Fibroblast of villous mesenchyme (primary cell): ENCODE data around the gene ACO2. TPM values are rescaled to one million over a fixed set of nuclear protein-coding genes. Genes with fewer than 3 reads are reported as not detected.

Experiments used
- DNase-seq: peaks from one replicate; pipeline ENCODE4 v3.0.0-alpha.2; 2010; ENCODE audit warnings: low read depth
- H3K4me3 ChIP-seq: 2 replicates; pipeline ENCODE4 v1.5.1; 2011; ENCODE audit warnings: low read depth, mild to moderate bottlenecking, low read length
- total RNA-seq: library from RNA; depleted of rRNA; stranded (reverse); fragments of >200 nt; gene quantifications from 2 replicates; pipeline ENCODE4 v1.2.3, GENCODE V29; 2012
- TF ChIP-seq, protein P1 (sequence below): IDR thresholded peaks from 2 replicates; pipeline ENCODE4 v1.5.1; 2012; ENCODE audit warnings: low read depth, mild to moderate bottlenecking, low read length; ENCODE audit not compliant: insufficient read depth

Gene ACO2
- total RNA-seq, 1 donor, result 69.1 TPM

DNA sequence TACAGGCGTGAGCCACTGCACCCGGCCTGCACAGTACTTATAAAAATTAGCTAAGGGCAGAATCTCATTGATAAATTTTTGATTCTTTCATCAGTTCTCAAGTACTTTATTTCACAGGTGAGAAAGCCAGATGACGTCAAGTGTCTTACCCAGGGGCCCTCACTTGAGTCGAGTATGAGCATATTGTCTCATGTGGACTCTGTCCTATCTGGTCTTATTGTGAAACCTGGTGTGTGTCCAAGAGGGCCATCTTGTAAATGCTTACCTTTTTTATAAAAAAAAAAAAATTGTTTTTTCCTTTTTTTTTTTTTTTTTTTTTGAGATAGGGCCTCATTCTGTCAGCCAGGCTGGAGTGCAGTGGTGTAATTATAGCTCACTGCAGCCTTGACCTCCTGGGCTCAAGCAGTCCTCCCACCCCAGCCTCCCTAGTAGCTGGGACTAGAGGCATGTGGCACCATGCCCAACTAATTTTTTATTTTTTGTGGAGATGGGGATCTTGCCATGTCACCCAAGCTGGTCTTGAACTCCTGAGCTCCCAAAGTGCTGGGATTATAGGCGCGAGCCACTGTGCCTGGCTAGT is 6.0 kb downstream of the ACO2 start:
- no peak for DNase-seq
- TF ChIP-seq, protein P1, sequence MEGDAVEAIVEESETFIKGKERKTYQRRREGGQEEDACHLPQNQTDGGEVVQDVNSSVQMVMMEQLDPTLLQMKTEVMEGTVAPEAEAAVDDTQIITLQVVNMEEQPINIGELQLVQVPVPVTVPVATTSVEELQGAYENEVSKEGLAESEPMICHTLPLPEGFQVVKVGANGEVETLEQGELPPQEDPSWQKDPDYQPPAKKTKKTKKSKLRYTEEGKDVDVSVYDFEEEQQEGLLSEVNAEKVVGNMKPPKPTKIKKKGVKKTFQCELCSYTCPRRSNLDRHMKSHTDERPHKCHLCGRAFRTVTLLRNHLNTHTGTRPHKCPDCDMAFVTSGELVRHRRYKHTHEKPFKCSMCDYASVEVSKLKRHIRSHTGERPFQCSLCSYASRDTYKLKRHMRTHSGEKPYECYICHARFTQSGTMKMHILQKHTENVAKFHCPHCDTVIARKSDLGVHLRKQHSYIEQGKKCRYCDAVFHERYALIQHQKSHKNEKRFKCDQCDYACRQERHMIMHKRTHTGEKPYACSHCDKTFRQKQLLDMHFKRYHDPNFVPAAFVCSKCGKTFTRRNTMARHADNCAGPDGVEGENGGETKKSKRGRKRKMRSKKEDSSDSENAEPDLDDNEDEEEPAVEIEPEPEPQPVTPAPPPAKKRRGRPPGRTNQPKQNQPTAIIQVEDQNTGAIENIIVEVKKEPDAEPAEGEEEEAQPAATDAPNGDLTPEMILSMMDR, result no peak
- no peak overlapping the region for H3K4me3 ChIP-seq

DNA sequence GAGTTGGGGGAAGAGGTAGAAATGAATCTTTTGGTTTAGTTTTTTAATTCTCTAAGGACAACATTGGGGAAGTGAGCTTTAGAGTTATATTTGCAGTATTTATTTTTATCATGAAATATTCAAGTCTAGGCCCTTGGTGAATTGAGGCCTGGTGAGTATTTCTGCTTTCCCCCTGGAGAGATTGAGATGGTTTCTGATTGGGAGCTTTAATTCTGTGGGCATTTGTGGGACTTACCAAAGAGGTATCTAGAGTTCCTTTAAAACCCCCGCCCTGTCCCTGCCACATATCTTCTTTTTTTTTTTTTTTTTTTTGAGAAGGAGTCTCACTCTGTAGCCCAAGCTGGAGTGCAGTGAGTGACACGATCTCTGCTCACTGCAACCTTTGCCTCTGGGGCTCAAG is 9.6 kb downstream of the ACO2 start:
- TF ChIP-seq, protein P1, result no peak
- no peak for DNase-seq
- no peak overlapping the region for H3K4me3 ChIP-seq

DNA sequence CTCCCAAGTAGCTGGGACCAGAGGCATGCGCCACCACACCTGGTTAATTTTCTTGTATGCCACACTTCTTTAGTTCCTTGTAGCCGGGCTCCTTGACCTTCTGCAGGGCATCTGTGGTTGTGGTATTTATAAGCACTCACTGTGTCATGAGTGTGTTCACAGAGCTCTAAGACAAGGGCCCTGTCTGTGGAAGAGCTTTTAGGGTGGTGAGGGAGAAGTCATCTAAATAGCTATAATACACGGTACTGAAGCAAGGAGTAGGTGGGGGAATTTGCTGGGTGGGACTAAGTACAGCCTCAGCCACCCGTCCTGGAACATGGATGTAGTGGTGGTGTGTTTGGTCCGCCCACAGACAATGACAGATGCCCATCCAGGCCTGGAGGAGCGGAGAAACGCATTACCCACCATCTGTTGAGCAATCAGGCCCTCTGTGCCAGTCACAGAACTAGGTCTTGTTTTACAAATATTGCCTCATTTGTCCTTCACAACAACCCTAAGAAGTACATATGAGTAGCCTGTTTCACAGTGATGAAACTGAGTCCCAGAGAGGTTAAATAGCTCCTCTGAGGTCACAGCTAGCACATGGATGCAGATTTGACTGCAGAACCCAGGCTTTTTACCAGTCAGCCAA is 10.1 kb downstream of the ACO2 start:
- no peak overlapping the region for H3K4me3 ChIP-seq
- peak; percentile 44 for DNase-seq
- TF ChIP-seq, protein P1, result no peak

DNA sequence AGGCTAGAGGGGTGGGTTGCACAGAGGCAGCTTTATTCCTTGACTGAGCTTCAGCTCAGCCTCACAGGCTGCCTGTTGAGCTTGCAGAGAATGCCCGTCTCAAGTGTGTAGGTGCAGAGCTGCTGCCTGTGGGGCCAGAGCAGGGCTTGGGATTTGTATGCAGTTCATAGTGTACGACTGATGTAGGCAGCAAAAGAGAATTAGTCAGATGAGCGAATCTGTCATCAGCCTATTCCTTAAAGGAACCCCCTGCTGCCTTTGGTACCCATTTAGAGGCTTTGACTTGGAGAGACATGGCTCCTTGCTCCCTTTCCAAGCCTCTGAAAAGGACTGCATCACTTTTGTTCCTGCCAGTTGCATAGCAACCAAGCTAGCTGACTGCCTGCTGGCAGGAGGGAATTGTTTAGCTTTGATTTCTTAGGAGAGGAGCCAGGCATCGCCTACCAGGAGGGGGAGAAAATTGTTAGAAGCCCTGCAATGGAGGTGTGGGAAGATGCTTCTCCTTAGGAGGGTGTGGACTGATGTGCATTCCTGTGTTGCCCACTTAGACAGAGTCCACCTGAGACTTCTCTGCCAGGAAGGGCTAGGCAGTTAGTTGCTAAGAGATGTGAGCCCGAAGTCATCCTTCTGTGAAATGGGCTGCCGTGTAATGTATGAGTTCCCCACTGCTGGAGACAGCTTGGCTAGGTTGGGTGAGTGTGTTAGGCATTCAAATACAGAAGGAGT is 10.9 kb downstream of the ACO2 start:
- TF ChIP-seq, protein P1, result no peak
- H3K4me3 ChIP-seq, result no peak overlapping the region
- no peak for DNase-seq

DNA sequence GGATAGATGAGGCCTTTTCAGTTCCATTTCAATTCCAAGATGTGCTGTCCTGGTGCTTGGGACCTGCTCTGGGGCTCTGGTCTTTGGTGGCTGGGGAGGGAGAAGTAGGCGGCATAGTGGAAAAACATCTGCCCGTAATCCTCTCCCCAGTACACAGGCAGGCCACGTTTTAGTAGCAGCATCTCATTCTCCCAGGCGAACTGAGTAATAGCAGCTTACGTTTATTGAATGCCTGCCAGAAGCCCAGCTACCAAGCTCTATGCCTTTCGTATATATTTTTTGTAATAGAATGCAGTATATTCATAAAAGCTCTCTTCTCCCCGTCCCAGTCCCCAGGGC is 11.4 kb downstream of the ACO2 start:
- TF ChIP-seq, protein P1, result no peak
- no peak overlapping the region for H3K4me3 ChIP-seq
- peak; percentile 77 for DNase-seq

DNA sequence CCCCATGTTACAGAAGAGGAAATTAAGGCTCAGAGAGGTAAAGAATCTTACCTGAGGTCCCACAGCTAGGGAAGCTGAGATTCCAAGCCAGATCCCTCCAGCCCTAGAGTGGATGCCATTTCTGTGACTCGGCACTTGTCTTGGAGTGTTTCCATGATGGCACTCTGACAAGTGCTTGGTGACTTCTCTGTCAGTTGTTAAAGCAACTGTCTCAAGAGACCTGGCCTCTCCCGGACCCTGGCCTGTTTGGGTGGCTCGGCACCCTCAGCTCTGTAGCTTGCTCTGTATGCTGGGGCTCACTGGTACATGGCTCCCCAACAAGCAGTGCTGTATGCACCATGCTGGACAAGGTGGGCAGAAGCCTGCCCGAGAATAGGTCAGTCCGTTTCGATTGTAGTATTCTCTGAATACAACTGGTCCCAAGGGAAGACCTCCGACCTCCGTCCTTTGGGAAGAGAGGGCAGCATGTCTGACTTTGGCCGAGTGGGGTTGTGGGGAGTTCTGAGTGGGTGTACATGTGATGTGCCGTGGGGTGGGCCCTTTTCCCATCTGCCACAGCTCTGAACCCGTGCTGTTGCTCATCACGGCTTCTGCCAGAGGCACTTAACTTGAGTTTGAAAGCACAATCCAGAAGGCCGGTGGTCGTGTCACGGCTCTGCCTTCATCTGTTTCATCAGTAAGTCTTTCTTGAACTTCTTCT is 12.4 kb downstream of the ACO2 start:
- no peak overlapping the region for H3K4me3 ChIP-seq
- TF ChIP-seq, protein P1, result no peak
- no peak for DNase-seq
